ENCODE results near the gene OTOS.

The OTOS gene

DNA sequence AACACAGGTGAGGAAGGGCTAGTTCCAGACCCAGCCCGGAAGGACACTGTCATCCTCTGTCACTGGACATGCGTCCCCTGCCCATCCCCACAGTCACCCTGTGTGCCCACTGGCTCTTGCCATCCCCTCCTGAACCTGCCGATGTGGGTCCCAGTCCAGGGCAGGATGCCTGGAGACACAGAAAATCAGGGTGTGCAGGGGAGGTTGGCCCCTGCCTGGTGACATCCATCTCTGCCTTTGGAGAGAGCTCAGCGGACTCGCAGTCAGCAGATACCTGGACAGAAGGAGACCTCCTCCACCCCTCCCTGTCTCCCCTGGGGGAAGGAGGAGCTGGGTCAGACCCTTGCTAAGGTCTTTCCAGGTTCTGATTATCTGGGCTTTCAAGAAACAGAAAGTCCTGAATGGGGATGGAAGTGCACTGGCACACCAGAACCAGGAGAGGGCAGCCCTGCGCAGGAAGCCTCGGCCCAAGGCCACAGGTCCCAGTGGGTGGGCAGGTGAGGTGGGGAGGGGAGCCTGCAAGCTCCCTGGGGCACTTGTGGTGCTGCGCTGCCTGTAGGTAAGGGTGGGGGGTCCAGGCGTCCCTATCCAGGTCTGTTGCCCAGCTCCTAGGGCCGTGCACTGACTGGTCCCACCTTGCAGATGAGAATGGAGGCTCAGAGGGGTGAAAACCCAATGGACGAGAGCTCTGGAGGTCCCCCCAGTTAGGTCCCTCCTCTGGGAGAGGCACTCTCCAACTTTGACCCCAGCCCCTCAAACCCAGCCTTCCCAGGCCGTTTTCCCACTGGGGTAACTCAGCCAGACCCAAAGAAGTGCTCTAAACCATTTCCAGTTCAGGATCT is 9.7 kb upstream of the OTOS start:
- DNase-seq, result peak; percentile 14 to 29

DNA sequence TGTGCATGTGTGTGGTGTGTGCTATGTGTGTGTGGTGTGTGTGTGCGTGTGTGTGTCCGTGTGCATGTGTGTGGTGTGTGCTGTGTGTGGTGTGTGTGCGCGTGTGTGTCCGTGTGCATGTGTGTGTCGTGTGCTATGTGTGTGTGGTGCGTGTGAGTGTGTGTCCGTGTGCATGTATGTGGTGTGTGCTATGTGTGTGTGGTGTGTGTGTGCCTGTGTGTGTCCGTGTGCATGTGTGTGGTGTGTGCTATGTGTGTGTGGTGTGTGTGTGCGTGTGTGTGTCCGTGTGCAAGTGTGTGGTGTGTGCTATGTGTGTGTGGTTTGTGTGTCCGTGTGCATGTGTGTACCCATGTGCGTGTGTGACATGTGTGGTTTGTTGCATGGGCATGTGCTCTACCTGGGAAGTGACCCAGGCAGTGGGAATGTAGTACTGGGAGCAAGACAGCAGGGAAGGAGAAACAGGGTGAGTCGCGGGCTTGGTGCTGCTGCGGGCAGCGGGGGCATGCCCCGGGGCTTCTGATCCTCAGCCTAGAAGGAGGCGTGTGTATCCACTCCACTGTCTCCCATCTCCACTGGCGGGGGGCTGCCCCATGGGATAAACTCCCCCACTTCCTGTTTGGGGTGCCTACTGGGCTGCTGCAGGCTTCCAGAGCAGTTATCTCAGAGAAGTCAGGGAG is 7.6 kb upstream of the OTOS start:
- DNase-seq, result no peak

DNA sequence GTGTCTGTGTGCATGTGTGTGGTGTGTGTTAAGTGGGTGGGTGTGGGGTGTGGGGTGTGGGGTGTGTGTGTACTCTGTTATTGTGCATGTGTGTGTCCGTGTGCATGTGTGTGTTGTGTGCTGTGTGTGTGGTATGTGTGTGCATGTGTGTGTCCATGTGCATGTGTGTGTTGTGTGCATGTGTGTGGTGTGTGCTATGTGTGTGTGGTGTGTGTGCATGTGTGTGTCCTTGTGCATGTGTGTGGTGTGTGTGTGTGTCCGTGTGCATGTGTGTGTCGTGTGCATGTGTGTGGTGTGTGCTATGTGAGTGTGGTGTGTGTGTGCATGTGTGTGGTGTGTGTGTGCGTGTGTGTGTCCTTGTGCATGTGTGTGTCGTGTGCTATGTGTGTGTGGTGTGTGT is 6.9 kb upstream of the OTOS start:
- DNase-seq, result no peak

DNA sequence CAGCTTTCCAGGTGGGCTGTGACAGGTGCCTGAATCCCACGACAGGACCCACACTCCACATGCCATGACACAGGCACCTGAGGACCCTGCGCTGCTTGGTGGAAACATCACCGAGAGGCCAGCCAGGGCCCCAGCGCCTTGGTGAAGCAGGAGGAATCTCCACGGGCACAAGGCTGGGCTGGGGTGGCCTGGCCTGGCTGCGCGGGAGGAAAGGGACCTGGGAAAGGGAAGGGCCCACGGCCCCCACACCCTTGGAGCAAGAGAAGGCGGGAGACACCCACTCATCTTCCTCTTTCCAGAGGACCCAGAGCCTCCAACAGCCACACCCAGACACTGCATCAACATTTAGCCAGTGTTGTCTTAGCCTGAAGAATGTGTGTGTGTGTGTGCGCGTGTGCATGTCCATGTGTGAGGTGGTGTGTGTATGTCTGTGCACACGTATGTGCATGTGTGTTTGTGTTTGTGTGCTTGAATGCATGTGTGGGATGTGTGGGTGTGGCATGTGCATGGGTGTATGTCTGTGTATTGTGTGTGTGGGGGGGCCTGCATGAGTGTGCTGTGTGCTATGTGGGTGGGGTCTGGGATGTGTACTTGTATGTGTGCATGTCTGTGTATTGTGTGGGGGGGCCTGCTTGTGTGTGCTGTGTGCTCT is 6.3 kb upstream of the OTOS start:
- no peak for DNase-seq

DNA sequence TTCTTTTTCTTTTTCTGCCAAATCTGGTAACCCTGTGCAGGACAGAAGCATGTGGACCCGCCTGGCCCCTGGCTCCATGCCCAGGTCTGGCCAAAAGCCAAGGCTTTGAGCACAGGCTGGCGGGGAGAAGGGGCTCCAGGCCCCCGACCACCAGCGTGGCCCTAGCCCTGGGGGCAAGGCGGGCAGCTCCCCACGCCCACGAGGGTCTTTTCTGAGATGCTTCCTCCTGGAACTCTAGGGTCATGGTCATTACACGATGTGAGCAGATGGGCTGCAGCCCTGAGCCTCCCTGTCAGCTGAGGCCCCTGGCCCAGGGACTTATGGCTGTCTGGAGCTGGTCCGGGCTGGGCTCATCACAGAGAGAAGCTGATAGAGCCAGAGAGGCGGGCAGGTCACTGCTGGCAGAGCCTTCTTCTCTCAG is 5.7 kb upstream of the OTOS start:
- no peak for DNase-seq

DNA sequence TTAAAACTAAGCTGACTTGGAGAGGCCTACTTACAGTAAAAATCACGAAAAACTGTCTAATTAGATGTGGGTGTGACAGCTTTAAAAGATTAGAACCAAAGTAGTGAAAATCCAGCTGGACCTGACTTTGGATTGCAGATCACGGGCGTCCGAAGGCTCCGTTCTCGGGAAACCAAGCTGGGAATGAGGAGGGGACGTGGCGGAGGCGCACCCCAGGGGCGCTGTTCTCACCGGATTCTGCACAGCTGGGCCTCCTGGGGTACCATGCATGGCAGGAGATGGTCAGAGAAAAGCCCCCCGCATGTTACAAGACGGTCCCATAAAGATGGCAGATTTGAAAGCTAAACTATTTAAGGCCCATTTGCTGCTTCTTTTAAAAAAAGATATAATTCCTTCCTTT is 5.0 kb upstream of the OTOS start:
- DNase-seq, result no peak

DNA sequence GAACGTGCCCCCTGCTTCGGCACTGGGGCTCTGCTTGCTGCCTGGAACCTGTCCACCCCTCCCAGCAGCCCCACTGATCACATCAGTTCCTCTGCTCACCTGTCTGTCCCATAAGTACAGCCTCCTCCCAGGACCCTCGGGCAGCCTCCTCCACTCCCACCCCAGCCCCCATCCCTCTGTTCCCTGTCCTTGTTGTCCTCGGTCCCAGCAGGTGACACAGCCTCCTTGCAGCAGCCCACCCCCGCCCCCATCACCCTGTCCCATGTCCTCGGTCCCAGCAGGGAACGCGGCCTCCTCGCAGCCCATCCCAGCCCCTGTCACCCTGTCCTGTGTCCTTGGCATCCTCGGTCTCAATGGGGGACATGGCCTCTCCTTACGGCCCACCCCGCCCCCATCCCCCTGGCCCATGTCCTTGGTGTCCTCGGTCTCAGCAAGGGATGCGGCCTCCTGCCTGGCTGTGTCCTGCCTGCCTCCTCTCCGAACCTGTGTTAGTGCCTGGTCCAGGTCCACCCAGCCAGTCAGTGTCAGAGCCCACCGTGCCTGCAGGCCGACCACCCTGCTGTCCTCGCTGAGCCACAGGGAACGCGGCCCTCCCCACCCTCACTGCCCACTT is 4.3 kb upstream of the OTOS start:
- DNase-seq, result no peak

DNA sequence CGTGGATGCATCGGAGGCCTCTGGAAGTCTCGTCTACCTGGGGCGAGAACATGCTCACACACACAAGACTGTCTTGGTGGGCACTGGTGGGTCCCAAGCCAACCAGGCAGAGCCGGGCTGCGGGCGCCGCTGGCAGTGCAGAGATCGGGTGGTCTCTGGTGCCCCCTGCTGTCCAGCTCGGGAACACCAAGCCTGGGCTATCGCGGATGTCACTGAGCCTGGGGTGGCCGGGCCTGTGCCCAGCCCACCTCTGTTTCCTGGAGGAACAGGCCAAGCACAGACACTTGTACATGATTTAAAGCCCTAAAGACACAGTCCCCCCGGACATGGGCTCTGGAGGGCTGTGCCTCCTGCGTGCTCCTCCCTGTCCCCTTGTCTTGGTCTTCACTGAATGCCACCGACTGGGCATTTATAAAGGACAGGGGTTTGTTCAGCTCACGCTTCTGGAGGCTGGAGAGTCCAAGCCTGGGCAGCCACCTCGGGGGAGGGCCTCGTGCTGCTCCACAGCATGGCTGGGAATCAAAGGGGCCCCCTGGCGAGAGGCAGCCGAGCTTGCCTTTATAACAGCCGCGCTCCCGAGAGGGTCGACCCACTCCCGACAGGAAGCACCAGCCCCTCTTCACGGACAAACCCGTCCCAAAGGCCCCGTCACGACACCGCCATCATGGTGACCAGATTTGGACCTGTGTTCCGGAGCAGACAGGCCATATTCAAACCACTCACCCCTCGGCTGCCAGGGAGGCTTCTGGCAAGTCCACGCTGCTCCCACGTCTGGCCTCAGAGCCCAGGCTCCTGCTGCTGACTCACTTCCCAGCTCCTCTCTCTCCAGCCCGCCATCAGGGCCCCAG is 3.6 kb upstream of the OTOS start:
- peak; percentile 64 to 81 for DNase-seq

DNA sequence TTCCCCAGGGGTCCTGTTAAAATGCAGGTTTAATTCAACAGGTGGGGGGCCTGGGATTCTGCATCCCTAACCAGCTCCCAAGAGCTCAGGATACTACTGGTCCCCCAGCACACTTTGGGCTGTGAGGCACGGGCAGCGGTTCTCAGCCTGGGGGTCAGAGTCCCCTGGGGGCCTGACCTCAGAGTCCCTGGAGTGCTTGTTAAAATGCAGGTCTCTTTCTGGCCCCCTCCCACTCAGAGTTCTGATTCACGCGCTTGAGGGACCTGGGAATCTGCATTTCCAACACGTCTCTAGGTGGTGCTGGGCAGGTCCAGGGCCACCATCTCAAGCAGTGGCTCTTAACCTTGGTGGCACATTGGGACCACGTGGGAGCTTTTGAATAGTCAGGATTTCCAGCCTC is 2.8 kb upstream of the OTOS start:
- no peak for DNase-seq

DNA sequence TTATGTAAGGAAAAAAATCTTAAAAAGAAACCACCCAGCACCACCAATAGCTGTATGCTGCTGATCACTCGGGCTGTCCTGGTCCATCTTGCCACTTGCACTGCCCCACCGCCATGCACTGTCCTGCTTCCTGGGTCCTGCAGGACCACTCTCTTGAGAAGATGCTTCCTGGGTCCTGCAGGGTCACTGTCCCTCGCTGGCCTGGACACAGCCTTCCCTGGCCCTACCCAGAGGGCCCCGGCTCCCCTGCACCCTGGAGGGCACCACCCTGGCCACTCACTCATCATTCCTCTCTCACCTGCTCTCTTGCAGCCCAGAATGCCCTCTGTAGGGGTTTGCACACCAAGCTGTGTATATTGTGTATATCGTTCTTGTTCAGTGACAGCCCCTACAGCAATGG is 2.4 kb upstream of the OTOS start:
- DNase-seq, result no peak

DNA sequence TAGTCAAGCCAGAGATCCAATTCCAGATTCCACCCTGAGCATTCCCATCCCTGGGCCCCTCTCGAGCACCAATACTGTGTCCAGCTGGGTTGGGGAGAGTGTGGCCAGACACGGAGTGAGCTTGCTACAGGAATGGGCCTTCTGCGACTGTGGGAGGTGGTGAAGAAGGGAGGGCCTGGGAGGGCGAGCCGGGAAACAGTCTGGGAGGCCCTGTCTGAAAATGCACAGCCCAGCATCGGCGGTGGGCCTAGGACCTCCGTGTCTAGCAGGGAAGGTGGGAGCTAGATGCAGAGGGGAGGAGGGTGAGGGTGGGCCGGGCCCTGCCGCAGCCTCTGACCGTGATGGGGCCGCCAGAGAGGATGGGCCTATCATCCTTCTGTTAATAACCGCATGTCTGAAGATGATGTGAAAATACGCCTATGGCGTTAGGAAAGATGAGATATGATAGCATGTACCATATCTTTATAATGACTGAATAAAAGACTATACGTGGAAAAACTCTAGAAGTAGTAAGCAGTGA is 1.9 kb upstream of the OTOS start:
- no peak for DNase-seq

DNA sequence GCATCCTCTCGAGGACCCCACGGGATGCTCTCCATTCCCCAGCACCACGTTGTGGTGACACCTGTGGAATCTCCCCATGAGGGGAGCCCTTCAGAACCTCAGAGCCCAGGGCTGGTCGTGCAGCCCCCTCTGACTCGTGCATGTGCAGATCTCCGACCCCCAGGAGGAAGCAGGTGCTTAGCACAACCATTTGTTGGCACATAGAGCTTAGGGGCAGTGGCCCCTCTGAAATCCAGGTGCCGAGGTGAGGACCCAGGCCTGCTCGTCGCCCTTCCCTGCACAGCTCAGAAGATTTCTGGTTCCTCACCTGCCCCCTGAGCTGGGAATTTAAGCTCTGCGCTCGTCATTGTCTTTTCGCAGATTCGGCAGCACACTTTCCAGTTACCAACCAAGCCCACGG is 1.3 kb upstream of the OTOS start:
- DNase-seq, result no peak

DNA sequence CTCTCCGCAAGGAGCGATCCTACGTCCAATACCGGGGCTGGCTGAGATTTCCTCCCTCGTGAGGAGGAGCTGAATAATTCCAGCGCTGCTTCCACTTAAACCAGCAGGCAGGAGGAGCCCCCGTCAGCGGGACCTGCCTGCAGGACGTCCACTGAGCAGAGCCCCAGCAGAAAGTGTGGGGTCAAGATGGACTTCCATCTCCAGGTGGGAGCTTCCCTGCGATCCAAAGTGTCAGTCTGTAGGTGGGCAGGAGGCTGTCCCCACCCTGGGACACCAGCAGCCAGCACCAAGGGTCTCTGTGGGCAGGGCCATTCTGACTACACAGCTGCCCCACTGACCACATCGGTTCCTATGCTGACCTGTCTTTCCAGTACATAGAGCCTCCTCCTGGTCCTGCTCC is 462 bp upstream of the OTOS start:
- DNase-seq, result no peak

DNA sequence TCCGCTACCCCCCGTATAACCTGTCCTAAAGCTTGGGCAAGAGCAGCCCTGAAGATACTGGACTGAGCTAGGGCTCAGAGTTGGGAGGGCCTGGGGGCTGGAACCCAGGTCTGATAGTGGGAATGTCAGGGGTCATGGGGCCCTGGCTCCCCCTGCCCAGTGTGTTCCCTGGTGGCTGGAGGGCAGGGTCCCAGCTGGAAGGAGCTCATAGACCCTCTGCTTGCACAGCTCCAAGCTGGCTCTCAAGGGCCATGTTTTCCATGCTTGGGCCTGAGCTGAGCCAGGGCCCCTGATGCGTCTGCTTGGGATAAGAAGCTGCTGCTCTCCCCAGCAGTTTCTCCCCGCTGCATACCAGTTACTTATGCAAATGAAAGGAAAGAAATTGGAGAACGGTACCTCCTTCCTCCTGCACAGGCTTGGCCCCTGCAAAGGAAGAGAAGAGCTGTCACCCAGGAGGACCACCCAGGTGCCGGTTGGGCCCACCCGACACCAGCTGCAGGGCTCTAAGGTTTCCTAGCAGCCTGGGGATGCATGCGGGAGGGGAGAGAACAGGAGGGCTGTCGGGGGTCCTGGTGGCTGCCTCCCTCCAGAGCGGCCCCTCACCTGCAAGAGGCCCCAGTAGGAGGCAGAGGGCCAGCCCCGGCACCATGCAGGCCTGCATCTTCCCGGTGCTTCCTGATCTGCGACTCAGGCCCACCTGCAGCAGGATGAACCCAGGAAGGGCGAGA is 628 bp downstream of the OTOS start:
- DNase-seq, result no peak

DNA sequence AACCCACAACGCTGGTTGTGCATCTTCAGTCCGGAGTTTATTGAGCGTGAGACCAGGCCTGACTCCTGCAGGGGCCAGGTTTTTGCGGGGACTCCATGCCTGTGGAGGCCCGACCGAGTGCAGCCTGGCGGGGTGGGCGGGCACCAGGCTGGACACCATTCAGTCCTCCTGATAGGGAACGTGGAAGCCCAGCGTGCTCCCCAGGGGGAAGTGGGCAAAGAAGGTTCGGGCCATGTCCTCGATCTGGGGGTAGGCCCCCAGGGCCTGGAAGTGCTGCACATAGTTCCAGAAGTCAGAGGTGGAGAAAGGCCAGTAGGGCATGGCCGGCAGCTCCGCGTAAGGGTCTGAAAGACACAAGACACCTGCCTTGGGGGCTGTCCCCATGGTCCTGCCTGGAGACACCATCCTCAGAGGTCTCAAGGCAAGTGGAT is 1.4 kb downstream of the OTOS start:
- no peak for DNase-seq

DNA sequence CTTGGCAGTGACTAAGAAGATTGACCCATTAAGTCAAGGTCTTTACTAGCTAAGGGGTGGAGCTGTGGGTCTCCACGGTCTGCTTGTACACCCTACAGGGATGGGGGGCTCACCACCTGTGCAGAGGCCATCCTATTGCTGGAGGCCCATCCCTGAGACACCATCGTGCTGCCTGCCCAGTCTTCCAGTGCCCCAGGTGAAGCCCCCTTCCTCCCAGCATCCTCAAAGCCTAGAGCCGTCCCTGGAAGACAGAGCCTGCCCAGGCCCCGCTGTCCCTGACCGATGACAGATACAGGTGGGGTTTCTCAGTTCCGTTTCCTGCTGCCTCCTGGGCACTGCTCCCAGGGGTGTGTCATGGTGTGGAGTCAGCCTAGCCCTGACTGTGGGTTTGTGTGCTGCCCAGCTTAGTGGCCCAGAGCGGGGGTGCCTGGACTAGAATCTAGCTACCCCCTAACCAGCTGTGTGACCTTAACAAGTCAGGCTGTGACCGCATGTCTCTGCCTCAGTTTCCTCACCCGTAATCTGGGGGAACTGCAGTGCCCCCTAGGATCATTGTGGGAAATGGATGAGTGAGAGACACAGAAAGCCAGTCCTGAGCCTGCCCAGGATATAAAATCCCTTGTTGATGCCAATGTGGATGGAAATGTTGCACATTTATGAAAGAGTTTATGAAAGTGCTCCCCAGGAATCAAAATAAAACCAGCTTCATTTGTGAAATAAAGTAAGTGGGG is 2.0 kb downstream of the OTOS start:
- no peak for DNase-seq

DNA sequence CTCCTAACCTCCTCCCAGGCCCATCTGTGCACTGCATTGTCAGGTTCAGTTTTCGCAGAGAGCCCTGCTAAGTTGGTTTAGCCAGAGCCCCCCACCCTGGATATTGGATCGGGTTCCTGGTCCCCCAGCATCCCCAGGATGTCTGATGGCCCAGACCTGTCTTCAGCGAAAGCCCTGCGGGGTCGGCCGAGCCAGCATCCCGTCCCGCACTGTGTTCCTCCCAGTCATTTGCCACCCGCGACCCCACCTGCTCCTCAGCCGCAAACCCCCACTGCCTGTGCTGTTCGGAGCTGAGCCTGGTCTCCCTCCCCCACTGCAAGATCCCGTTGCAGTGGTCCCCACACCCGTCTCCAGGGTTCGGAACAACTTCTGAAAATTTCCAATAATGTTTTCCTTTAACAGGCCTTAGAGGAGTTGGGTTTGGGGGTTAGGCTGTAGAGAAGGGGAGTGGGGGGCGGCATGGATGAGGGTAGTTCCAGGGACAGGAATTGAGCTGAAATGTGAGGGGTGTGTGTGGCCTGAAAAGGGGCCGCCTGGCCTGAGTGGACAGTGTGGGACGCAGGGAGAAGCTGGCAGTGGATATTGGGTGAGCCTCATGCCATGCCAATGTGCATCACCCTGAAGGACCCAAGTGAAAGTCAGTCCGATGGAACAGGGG is 2.7 kb downstream of the OTOS start:
- DNase-seq, result no peak

DNA sequence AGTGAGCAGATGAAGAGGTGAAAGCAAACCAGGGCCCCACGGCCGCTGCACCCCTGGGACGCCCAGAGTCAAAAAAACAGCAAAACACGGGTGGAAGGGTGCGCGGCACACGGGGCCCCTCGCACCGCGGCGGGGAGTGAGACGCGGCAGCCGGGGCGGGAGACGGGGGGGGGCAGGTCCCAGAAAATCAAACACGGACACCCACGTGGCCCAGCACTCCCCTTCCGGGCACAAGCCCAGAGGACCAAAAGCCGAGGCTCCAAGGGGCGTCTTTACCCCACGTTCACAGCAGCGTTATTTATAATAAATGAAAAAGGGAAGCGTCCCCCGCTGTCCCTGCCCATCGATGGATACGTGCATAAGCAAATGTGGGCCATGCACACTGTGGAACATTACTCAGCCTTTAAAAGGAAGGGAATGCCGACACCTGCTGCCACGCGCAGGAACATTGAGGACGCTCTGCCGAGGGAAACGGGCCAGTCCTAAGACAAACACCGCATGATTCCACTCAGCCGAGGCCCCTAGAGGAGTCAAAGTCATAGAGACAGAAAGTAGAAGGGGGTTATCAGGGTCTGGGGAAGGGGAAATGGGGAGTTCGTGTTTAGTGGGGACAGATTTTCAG is 3.7 kb downstream of the OTOS start:
- peak; percentile 29 to 35 for DNase-seq

DNA sequence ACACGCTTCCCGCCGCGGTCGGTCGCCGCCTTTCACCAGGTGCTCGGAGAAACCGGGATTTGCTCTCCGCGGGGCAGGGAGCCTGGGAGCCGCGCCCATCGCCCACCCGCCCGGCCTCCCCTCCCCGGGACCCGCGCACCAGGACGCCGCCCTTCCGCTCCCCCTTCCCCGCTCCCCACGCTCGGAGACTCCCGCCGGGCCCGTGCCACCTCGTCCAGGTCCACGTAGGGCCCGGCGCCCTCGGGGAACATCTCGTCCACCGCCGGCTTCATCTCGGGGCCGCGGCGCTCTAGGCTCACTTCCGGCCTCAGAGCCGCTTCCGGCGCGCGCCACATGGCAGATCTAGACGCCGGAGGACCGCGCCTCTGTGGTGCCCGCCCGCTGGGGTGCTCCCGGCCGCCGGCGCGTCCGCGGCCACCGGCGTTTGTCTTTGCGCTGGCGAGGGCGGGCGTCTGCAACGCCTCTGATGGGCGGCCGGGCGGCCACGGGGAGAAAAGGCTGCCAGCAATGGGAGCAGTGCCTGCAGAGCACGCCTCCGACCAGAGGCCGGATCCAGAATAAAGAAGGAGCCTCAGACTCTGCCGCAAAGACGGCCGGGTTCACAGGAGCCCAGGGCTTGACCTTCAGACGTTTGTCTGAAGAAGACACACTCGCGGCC is 4.3 kb downstream of the OTOS start, which contains the start of gene COPS9:
TSS of gene COPS9 (minus strand) at position 293 of the 658 bp plus-strand sequence. CDS start at position 272, 21 bp downstream.
- peak; percentile 81 to 87 for DNase-seq
